GM23338 (cell line): ENCODE data around the gene VEPH1. TPM values are rescaled to one million over a fixed set of nuclear protein-coding genes. Genes with fewer than 3 reads are reported as not detected.

Experiments used
- ATAC-seq: fragments of 200-7000 bp; cut with Tn5 transposase; 3 replicates; pipeline ENCODE4 v1.9.1; 2020
- DNase-seq: peaks from one replicate; pipeline ENCODE4 v3.0.0-alpha.2; 2015; ENCODE audit warnings: low spot score
- H2AFZ ChIP-seq: fragments of 200-600 bp; sonication (generic); 2 replicates; pipeline ENCODE4 v1.8.0; 2016; ENCODE audit warnings: antibody characterized with exemption, mild to moderate bottlenecking, moderate library complexity
- H3F3A ChIP-seq: fragments of 200-600 bp; sonication (generic); replicated peaks from 2 replicates; pipeline ENCODE4 v1.8.0; 2017; ENCODE audit warnings: antibody characterized with exemption, mixed run types, low read depth
- H3K27ac ChIP-seq: fragments of 200-600 bp; sonication (generic); 2 replicates; pipeline ENCODE4 v1.6.1; 2016; ENCODE audit warnings: low read depth
- H3K27me3 ChIP-seq: fragments of 200-600 bp; sonication (generic); 2 replicates; pipeline ENCODE4 v1.8.0; 2016; ENCODE audit warnings: mild to moderate bottlenecking, mixed run types, moderate library complexity; ENCODE audit not compliant: insufficient read depth
- H3K36me3 ChIP-seq: fragments of 200-600 bp; sonication (generic); 2 replicates; pipeline ENCODE4 v1.8.0; 2016; ENCODE audit warnings: mild to moderate bottlenecking; ENCODE audit not compliant: insufficient read depth
- H3K4me1 ChIP-seq: fragments of 200-600 bp; sonication (generic); 2 replicates; pipeline ENCODE4 v1.8.0; 2016; ENCODE audit warnings: mild to moderate bottlenecking, moderate library complexity; ENCODE audit not compliant: insufficient read depth
- H3K4me2 ChIP-seq: fragments of 200-600 bp; sonication (generic); 2 replicates; pipeline ENCODE4 v1.7.1; 2017; ENCODE audit warnings: mixed run types
- H3K4me3 ChIP-seq: fragments of 200-600 bp; sonication (generic); 2 replicates; pipeline ENCODE4 v1.6.1; 2016; ENCODE audit warnings: mixed run types
- H3K79me2 ChIP-seq: fragments of 200-600 bp; sonication (generic); replicated peaks from 2 replicates; pipeline ENCODE4 v1.8.0; 2017; ENCODE audit warnings: mild to moderate bottlenecking; ENCODE audit not compliant: insufficient read depth
- H3K9me2 ChIP-seq: fragments of 200-600 bp; sonication (generic); 2 replicates; pipeline ENCODE4 v1.8.0; 2017; ENCODE audit not compliant: insufficient read depth
- H4K20me1 ChIP-seq: fragments of 200-600 bp; sonication (generic); replicated peaks from 2 replicates; pipeline ENCODE4 v1.8.0; 2017; ENCODE audit warnings: mild to moderate bottlenecking; ENCODE audit not compliant: insufficient read depth
- H3K27ac Mint-ChIP-seq: 2 replicates; pipeline ENCODE4 v1.8.0; 2020; ENCODE audit warnings: inconsistent platforms, mild to moderate bottlenecking, moderate library complexity, mixed read lengths
- H3K27me3 Mint-ChIP-seq: 3 replicates; pipeline ENCODE4 v1.8.0; 2022; ENCODE audit warnings: low read depth, mild to moderate bottlenecking, moderate library complexity, mixed read lengths, inconsistent platforms; ENCODE audit not compliant: insufficient read depth, poor library complexity
- H3K36me3 Mint-ChIP-seq: 3 replicates; pipeline ENCODE4 v1.8.0; 2021; ENCODE audit warnings: low read depth, mild to moderate bottlenecking, inconsistent platforms, moderate library complexity, mixed read lengths
- H3K4me1 Mint-ChIP-seq: 3 replicates; pipeline ENCODE4 v1.8.0; 2020; ENCODE audit warnings: mild to moderate bottlenecking, inconsistent platforms, mixed read lengths
- H3K4me3 Mint-ChIP-seq: 3 replicates; pipeline ENCODE4 v1.8.0; 2021; ENCODE audit warnings: moderate library complexity, mild to moderate bottlenecking, inconsistent platforms, mixed read lengths
- H3K9me3 Mint-ChIP-seq: 3 replicates; pipeline ENCODE4 v1.8.0; 2020; ENCODE audit warnings: moderate library complexity, mild to moderate bottlenecking, inconsistent platforms, mixed read lengths
- ETS1 ChIP-seq: IDR thresholded peaks from 2 replicates; pipeline ENCODE4 v1.6.1; 2016; ENCODE audit warnings: antibody characterized with exemption
- EZH2 ChIP-seq: fragments of 200-600 bp; sonication (generic); IDR thresholded peaks from one replicate; pipeline ENCODE4 v1.8.0; 2017; ENCODE audit warnings: antibody characterized with exemption, mild to moderate bottlenecking, low read depth; ENCODE audit not compliant: unreplicated experiment
- NANOG ChIP-seq: IDR thresholded peaks from 2 replicates; pipeline ENCODE4 v1.6.1; 2016; ENCODE audit warnings: antibody characterized with exemption, borderline replicate concordance
- POLR2AphosphoS5 ChIP-seq: IDR thresholded peaks from 2 replicates; pipeline ENCODE4 v1.6.1; 2016; ENCODE audit warnings: antibody characterized with exemption, low read depth
- REST ChIP-seq: IDR thresholded peaks from one replicate; pipeline ENCODE4 v1.6.1; 2018; ENCODE audit warnings: antibody characterized with exemption; ENCODE audit not compliant: unreplicated experiment
- ZNF114 ChIP-seq: fragments of 250-450 bp; sonication (Bioruptor Pico); IDR thresholded peaks from 2 replicates; pipeline ENCODE4 v1.5.0; 2020; ENCODE audit warnings: mild to moderate bottlenecking, moderate library complexity
- ZNF331 ChIP-seq: fragments of 250-450 bp; sonication (Bioruptor Pico); IDR thresholded peaks from 2 replicates; pipeline ENCODE4 v1.5.0; 2020; ENCODE audit warnings: low read depth, mild to moderate bottlenecking, moderate library complexity
- polyA plus RNA-seq: library from polyadenylated mRNA; unstranded; fragments of >200 nt; fragmentation: Nextera tagmentation; extraction: Ambion mirVana; gene quantifications from 2 replicates; pipeline ENCODE4 v1.2.1, GENCODE V29; 2016
- total RNA-seq: library from RNA; depleted of rRNA; stranded (reverse); fragments of >200 nt; shearing (Covaris generic); gene quantifications from 2 replicates; pipeline ENCODE4 v1.2.3, GENCODE V29; 2014
- TF ChIP-seq, protein P1 (sequence below): fragments of 250-450 bp; sonication (Bioruptor Pico); IDR thresholded peaks from 2 replicates; pipeline ENCODE4 v1.5.0; 2020; ENCODE audit warnings: mild to moderate bottlenecking, moderate library complexity
- TF ChIP-seq, protein P2 (sequence below), 2 experiments: fragments of 200-600 bp in 1 of 2; sonication (generic) in 1 of 2; conservative IDR thresholded peaks; 2 replicates each; pipeline versions ENCODE4 v1.5.1 to v1.6.1; 2016 to 2017; ENCODE audit warnings: antibody characterized with exemption in 2 of 2, low read depth in 2 of 2, mild to moderate bottlenecking in 2 of 2, moderate library complexity in 1 of 2

Gene VEPH1
- total and polyA plus RNA-seq, 2 experiments from 2014 or later = 15.4 to 33.8 TPM

GRCh38 chr3:157249606-157250005 is 253.6 kb downstream of the VEPH1 start (continued):
- TF ChIP-seq, protein P1, sequence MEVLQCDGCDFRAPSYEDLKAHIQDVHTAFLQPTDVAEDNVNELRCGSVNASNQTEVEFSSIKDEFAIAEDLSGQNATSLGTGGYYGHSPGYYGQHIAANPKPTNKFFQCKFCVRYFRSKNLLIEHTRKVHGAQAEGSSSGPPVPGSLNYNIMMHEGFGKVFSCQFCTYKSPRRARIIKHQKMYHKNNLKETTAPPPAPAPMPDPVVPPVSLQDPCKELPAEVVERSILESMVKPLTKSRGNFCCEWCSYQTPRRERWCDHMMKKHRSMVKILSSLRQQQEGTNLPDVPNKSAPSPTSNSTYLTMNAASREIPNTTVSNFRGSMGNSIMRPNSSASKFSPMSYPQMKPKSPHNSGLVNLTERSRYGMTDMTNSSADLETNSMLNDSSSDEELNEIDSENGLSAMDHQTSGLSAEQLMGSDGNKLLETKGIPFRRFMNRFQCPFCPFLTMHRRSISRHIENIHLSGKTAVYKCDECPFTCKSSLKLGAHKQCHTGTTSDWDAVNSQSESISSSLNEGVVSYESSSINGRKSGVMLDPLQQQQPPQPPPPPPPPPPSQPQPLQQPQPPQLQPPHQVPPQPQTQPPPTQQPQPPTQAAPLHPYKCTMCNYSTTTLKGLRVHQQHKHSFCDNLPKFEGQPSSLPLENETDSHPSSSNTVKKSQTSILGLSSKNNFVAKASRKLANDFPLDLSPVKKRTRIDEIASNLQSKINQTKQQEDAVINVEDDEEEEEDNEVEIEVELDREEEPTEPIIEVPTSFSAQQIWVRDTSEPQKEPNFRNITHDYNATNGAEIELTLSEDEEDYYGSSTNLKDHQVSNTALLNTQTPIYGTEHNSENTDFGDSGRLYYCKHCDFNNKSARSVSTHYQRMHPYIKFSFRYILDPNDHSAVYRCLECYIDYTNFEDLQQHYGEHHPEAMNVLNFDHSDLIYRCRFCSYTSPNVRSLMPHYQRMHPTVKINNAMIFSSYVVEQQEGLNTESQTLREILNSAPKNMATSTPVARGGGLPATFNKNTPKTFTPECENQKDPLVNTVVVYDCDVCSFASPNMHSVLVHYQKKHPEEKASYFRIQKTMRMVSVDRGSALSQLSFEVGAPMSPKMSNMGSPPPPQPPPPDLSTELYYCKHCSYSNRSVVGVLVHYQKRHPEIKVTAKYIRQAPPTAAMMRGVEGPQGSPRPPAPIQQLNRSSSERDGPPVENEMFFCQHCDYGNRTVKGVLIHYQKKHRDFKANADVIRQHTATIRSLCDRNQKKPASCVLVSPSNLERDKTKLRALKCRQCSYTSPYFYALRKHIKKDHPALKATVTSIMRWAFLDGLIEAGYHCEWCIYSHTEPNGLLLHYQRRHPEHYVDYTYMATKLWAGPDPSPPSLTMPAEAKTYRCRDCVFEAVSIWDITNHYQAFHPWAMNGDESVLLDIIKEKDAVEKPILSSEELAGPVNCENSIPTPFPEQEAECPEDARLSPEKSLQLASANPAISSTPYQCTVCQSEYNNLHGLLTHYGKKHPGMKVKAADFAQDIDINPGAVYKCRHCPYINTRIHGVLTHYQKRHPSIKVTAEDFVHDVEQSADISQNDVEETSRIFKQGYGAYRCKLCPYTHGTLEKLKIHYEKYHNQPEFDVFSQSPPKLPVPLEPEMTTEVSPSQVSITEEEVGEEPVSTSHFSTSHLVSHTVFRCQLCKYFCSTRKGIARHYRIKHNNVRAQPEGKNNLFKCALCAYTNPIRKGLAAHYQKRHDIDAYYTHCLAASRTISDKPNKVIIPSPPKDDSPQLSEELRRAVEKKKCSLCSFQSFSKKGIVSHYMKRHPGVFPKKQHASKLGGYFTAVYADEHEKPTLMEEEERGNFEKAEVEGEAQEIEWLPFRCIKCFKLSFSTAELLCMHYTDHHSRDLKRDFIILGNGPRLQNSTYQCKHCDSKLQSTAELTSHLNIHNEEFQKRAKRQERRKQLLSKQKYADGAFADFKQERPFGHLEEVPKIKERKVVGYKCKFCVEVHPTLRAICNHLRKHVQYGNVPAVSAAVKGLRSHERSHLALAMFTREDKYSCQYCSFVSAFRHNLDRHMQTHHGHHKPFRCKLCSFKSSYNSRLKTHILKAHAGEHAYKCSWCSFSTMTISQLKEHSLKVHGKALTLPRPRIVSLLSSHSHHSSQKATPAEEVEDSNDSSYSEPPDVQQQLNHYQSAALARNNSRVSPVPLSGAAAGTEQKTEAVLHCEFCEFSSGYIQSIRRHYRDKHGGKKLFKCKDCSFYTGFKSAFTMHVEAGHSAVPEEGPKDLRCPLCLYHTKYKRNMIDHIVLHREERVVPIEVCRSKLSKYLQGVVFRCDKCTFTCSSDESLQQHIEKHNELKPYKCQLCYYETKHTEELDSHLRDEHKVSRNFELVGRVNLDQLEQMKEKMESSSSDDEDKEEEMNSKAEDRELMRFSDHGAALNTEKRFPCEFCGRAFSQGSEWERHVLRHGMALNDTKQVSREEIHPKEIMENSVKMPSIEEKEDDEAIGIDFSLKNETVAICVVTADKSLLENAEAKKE (CRISPR knock-in tag) = no peak
- TF ChIP-seq ETS1 = no peak

DNA sequence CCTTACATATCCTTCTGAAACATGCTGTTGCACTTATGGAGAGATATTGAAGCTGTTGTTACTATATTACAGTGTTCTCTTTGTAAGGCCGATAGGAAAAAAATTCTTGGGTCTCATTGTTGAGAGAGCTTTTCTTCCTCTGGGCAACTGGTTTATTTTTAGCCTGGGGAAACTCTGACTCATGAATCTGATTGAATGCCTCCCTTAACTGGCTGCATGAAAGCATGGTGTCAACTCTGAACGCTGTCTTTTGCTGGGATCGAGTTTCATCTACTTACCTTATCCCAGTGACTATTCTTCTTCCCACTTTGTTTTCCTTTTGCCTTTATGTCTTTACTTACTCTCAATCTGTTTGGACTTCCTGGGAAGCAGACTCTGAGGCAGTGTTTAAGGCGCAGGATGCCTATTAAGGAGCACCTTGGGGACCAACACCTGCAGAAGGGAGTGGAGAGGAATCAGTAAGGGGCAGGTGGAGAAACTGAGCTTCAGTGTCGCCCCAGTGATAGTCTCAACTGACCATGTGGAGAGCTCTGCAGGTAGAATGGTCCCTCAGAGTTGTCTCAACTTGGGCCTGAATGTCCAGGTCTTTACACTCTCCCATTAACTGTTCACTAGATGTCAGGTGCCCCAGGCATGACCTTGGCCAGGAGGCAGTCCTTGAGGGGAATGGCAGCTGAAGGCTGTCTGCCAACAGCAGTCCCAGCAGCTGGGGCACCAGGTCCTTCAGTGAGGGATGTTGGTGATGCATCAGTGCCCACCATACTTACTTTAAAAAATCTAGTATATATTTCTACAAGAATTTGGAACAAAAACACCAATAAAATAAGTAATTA is 254.4 kb downstream of the VEPH1 start:
- Mint-ChIP-seq H3K27ac (no peak overlapping the region), H3K36me3 (no peaks in the 10 kb centered on the region), H3K9me3 (no peaks in the 10 kb centered on the region), H3K27me3 (peaks cover 2% of the 10 kb centered on the region), H3K4me1 (peaks cover 17% of the 10 kb centered on the region), H3K4me3 (no peak overlapping the region)
- H3K27me3 ChIP-seq = no peaks in the 10 kb centered on the region
- no peak overlapping the region for H3K4me3 ChIP-seq
- peaks cover 21% of the 10 kb centered on the region for H3K4me1 ChIP-seq
- peak overlapping the region; percentile 74 for H2AFZ ChIP-seq
- no peaks in the 10 kb centered on the region for H3K79me2 ChIP-seq
- H3K4me2 ChIP-seq = 0 out of 2 replicates have a peak overlapping the region, but pooled peaks have one; percentile 22
- no peak for DNase-seq
- no peaks in the 10 kb centered on the region for H4K20me1 ChIP-seq
- ATAC-seq = no peak; the same call in 2 of the 3 replicates
- no peaks in the 10 kb centered on the region for H3F3A ChIP-seq
- no peak overlapping the region for H3K27ac ChIP-seq
- H3K9me2 ChIP-seq = peaks cover 6% of the 10 kb centered on the region; the same call in 1 of the 2 replicates
- H3K36me3 ChIP-seq = no peaks in the 10 kb centered on the region
- TF ChIP-seq ZNF114 (CRISPR knock-in tag) (no peak), REST (no peak), NANOG (no peak), POLR2AphosphoS5 (no peak), ETS1 (no peak), ZNF331 (CRISPR knock-in tag) (no peak), EZH2 (no peak)
- TF ChIP-seq, protein P2, sequence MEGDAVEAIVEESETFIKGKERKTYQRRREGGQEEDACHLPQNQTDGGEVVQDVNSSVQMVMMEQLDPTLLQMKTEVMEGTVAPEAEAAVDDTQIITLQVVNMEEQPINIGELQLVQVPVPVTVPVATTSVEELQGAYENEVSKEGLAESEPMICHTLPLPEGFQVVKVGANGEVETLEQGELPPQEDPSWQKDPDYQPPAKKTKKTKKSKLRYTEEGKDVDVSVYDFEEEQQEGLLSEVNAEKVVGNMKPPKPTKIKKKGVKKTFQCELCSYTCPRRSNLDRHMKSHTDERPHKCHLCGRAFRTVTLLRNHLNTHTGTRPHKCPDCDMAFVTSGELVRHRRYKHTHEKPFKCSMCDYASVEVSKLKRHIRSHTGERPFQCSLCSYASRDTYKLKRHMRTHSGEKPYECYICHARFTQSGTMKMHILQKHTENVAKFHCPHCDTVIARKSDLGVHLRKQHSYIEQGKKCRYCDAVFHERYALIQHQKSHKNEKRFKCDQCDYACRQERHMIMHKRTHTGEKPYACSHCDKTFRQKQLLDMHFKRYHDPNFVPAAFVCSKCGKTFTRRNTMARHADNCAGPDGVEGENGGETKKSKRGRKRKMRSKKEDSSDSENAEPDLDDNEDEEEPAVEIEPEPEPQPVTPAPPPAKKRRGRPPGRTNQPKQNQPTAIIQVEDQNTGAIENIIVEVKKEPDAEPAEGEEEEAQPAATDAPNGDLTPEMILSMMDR (conservative IDR thresholded peaks at IDR 0.05; ENCODE audit: low read depth in 2 of 2) = no peak
